Left forelimb (tissue), 1 donor: ENCODE data around the gene FBH1.
"Not testable (repeated sequence)": the region's sequence is repeated elsewhere in the genome, so short reads cannot be mapped to it uniquely, and the experiment has no call there.

Experiments used
- DNase-seq: peaks from one replicate; pipeline ENCODE4 v3.0.0-alpha.2; 2018; ENCODE audit warnings: low spot score

Gene FBH1

GRCh38 chr10:5876181-5876768 is 13.8 kb upstream of the FBH1 start:
- no peak for DNase-seq

GRCh38 chr10:5877041-5877440 is 13.0 kb upstream of the FBH1 start:
- not testable (repeated sequence) for DNase-seq

- DNase-seq, result no peak
These were observed 7.1 kb upstream of the FBH1 start for GRCh38 chr10:5882961-5883360.

GRCh38 chr10:5885619-5886018 is 4.4 kb upstream of the FBH1 start:
- no peak for DNase-seq

- DNase-seq, result no peak
These were observed 3.0 kb upstream of the FBH1 start for GRCh38 chr10:5887029-5887428.

- no peak for DNase-seq
These were observed 2.4 kb upstream of the FBH1 start for GRCh38 chr10:5887641-5888040.

GRCh38 chr10:5888351-5888750 is 1.7 kb upstream of the FBH1 start:
- no peak for DNase-seq

GRCh38 chr10:5888843-5889623 is 1.0 kb upstream of the FBH1 start:
- DNase-seq, result peak; percentile 70

- DNase-seq, result no peak
These were observed 441 bp downstream of the FBH1 start for GRCh38 chr10:5890452-5890915.

- no peak for DNase-seq
These were observed 966 bp downstream of the FBH1 start for GRCh38 chr10:5891009-5891408.

- no peak for DNase-seq
These were observed 2.0 kb downstream of the FBH1 start for GRCh38 chr10:5892007-5892406.

GRCh38 chr10:5893321-5893720 is 3.3 kb downstream of the FBH1 start:
- no peak for DNase-seq

- no peak for DNase-seq
These were observed 4.4 kb downstream of the FBH1 start for GRCh38 chr10:5894403-5894802.

- DNase-seq, result no peak
These were observed 4.8 kb downstream of the FBH1 start for GRCh38 chr10:5894873-5895272.

- DNase-seq, result no peak
These were observed 5.3 kb downstream of the FBH1 start for GRCh38 chr10:5895365-5895764.

GRCh38 chr10:5895804-5896203 is 5.8 kb downstream of the FBH1 start:
- no peak for DNase-seq

- DNase-seq, result no peak
These were observed 6.4 kb downstream of the FBH1 start for GRCh38 chr10:5896208-5897052.

GRCh38 chr10:5897053-5897340 is 7.0 kb downstream of the FBH1 start:
- DNase-seq, result no peak

GRCh38 chr10:5897504-5897903 is 7.5 kb downstream of the FBH1 start:
- DNase-seq, result no peak

GRCh38 chr10:5898163-5898562 is 8.1 kb downstream of the FBH1 start:
- DNase-seq, result no peak

GRCh38 chr10:5900247-5900646 is 10.2 kb downstream of the FBH1 start:
- no peak for DNase-seq

GRCh38 chr10:5902511-5903274 is 12.7 kb downstream of the FBH1 start:
- no peak for DNase-seq
